Measurements from ENCODE around the gene LRRC9.

DNA sequence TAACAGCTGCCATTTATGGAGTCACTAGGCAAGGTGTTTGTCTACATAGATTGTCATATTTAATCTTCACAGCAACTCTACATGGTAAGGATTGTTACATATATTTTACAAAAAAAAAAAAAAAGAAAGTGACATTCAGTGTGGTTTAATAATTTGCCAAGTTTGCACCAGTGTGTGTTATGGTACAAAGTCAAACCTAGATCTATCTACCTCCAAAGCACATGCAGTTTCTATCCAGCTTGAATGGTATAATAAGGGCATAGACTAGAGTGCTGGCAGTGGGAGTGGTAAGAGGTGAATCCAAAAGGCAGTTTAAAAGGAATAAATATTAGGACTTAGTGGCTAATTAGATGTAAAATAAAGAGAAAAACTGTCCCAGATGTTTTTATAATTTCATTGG is 105.6 kb downstream of the LRRC9 start:
- TF ChIP-seq, protein P1, sequence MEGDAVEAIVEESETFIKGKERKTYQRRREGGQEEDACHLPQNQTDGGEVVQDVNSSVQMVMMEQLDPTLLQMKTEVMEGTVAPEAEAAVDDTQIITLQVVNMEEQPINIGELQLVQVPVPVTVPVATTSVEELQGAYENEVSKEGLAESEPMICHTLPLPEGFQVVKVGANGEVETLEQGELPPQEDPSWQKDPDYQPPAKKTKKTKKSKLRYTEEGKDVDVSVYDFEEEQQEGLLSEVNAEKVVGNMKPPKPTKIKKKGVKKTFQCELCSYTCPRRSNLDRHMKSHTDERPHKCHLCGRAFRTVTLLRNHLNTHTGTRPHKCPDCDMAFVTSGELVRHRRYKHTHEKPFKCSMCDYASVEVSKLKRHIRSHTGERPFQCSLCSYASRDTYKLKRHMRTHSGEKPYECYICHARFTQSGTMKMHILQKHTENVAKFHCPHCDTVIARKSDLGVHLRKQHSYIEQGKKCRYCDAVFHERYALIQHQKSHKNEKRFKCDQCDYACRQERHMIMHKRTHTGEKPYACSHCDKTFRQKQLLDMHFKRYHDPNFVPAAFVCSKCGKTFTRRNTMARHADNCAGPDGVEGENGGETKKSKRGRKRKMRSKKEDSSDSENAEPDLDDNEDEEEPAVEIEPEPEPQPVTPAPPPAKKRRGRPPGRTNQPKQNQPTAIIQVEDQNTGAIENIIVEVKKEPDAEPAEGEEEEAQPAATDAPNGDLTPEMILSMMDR (IDR thresholded peaks at IDR 0.05) = no peak
- TF ChIP-seq POLR2AphosphoS5 (IDR thresholded peaks at IDR 0.05) = no peak
- no peak for TF ChIP-seq POLR2A (IDR thresholded peaks at IDR 0.05)
- TF ChIP-seq EP300 (IDR thresholded peaks at IDR 0.05) = no peak

All from upper lobe of left lung (tissue), 4 donors.